HL-60 (cell line): ENCODE results near the gene CCDC127.

ENCODE experiments used
- POLR2AphosphoS5 ChIP-seq: IDR thresholded peaks from 2 replicates; pipeline ENCODE4 v1.6.1; 2012; ENCODE audit warnings: low read depth
- TF ChIP-seq, protein P1 (sequence below): IDR thresholded peaks from one replicate; pipeline ENCODE4 v1.5.1; 2011; ENCODE audit warnings: low read length, control low read depth, inconsistent platforms; ENCODE audit not compliant: insufficient read depth

DNA sequence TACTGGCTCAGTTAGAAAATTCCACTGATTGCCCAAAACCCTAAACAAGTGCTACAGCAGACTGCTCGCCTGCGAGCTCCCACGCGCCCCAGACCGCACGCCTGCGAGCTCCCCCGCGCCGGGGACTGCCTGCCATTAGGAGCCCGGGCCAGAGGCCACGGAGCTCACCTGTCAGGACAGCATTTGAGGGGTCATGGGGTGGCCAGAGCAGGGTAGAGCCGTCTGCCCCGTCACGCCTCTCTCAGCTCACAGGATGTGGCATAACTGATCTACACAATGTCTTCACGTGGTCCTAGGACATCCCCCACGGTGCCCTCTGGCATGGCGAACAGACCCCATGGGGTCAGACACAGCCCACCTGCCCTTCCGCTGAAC is 55.8 kb downstream of the CCDC127 start:
- TF ChIP-seq, protein P1, sequence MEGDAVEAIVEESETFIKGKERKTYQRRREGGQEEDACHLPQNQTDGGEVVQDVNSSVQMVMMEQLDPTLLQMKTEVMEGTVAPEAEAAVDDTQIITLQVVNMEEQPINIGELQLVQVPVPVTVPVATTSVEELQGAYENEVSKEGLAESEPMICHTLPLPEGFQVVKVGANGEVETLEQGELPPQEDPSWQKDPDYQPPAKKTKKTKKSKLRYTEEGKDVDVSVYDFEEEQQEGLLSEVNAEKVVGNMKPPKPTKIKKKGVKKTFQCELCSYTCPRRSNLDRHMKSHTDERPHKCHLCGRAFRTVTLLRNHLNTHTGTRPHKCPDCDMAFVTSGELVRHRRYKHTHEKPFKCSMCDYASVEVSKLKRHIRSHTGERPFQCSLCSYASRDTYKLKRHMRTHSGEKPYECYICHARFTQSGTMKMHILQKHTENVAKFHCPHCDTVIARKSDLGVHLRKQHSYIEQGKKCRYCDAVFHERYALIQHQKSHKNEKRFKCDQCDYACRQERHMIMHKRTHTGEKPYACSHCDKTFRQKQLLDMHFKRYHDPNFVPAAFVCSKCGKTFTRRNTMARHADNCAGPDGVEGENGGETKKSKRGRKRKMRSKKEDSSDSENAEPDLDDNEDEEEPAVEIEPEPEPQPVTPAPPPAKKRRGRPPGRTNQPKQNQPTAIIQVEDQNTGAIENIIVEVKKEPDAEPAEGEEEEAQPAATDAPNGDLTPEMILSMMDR = no peak
- TF ChIP-seq POLR2AphosphoS5 = no peak
